Liver (tissue), 9 donors: ENCODE data around the gene LCN10. TPM values are rescaled to one million over a fixed set of nuclear protein-coding genes. Genes with fewer than 3 reads are reported as not detected.

Experiments
- DNase-seq: peaks from one replicate; pipeline ENCODE4 v3.0.0-alpha.2; 2017; ENCODE audit warnings: low spot score
- H3K27ac ChIP-seq, 2 donors: one replicate each; pipeline ENCODE4 v1.7.0; 2013; ENCODE audit warnings: inconsistent platforms in 2 of 2, low read length in 2 of 2, control low read depth in 1 of 2, low read depth in 1 of 2, mild to moderate bottlenecking in 1 of 2
- H3K27me3 ChIP-seq, 4 donors: one replicate each; pipeline versions ENCODE4 v1.6.1 to v1.7.0; 2013; ENCODE audit warnings: low read length in 3 of 4, inconsistent platforms in 1 of 4, mild to moderate bottlenecking in 1 of 4, moderate library complexity in 1 of 4; ENCODE audit not compliant: control insufficient read depth in 4 of 4, insufficient read depth in 4 of 4
- H3K36me3 ChIP-seq, 4 donors: one replicate each; pipeline versions ENCODE4 v1.6.1 to v1.7.0; 2013; ENCODE audit warnings: low read length in 3 of 4, mild to moderate bottlenecking in 3 of 4, low read depth in 1 of 4, moderate library complexity in 1 of 4; ENCODE audit not compliant: control insufficient read depth in 4 of 4, insufficient read depth in 3 of 4
- H3K4me1 ChIP-seq, 4 donors: one replicate each; pipeline versions ENCODE4 v1.6.1 to v1.7.0; 2013; ENCODE audit warnings: low read length in 3 of 4, mild to moderate bottlenecking in 3 of 4, moderate library complexity in 1 of 4; ENCODE audit not compliant: control insufficient read depth in 4 of 4, insufficient read depth in 4 of 4
- H3K4me3 ChIP-seq, 3 donors: one replicate each; pipeline versions ENCODE4 v1.6.1 to v1.7.0; 2013; ENCODE audit warnings: low read length in 3 of 3, control low read depth in 1 of 3, low read depth in 1 of 3, mild to moderate bottlenecking in 1 of 3
- H3K9ac ChIP-seq, 2 donors: one replicate each; pipeline ENCODE4 v1.7.0; 2013; ENCODE audit warnings: low read length in 2 of 2, mild to moderate bottlenecking in 2 of 2, moderate library complexity in 2 of 2, control low read depth in 1 of 2, low read depth in 1 of 2
- H3K9me3 ChIP-seq, 4 donors: one replicate each; pipeline versions ENCODE4 v1.6.1 to v1.7.0; 2013; ENCODE audit warnings: low read length in 3 of 4; ENCODE audit not compliant: control insufficient read depth in 4 of 4
- ATF3 ChIP-seq: IDR thresholded peaks from 2 replicates; pipeline ENCODE4 v1.6.1; 2016; ENCODE audit warnings: antibody characterized with exemption
- CTCF ChIP-seq: fragments of 150-350 bp; IDR thresholded peaks from 2 replicates; pipeline ENCODE4 v1.5.1; 2017; ENCODE audit warnings: improper control_type of control experiment, low read depth, low read length; ENCODE audit not compliant: missing input control
- FOXA2 ChIP-seq: IDR thresholded peaks from 2 replicates; pipeline ENCODE4 v1.6.1; 2016; ENCODE audit warnings: antibody characterized with exemption
- GABPA ChIP-seq, 2 donors: IDR thresholded peaks in 1 of 2; conservative IDR thresholded peaks in 1 of 2; 2 replicates each; pipeline ENCODE4 v1.6.1; 2016; ENCODE audit warnings: antibody characterized with exemption in 2 of 2, mild to moderate bottlenecking in 1 of 2, moderate library complexity in 1 of 2
- HNF4A ChIP-seq, 2 donors: conservative IDR thresholded peaks; 2 replicates each; pipeline ENCODE4 v1.6.1; 2016; ENCODE audit warnings: antibody characterized with exemption in 2 of 2, mild to moderate bottlenecking in 2 of 2
- JUND ChIP-seq, 2 donors: IDR thresholded peaks; 2 replicates each; pipeline ENCODE4 v1.6.1; 2016; ENCODE audit warnings: antibody characterized with exemption in 2 of 2
- NR2F2 ChIP-seq: IDR thresholded peaks from 2 replicates; pipeline ENCODE4 v1.6.1; 2016; ENCODE audit warnings: antibody characterized with exemption
- RAD21 ChIP-seq, 2 donors: IDR thresholded peaks; 2 replicates each; pipeline ENCODE4 v1.6.1; 2016; ENCODE audit warnings: antibody characterized with exemption in 2 of 2, mild to moderate bottlenecking in 2 of 2
- WGBS: extraction: QIAGEN DNeasy Blood & Tissue Kit; methylation state at CpG from one replicate; pipeline ENCODE4 v1.1.7; 2013; 5-methylcytosine and 5-hydroxymethylcytosine counted together
- polyA plus RNA-seq, 2 donors: library from polyadenylated mRNA; stranded (reverse) in 1 of 2; unstranded in 1 of 2; fragments of 200-250 nt in 1 of 2; fragments of >200 nt in 1 of 2; fragmentation: Nextera tagmentation in 1 of 2; extraction: Ambion mirVana in 1 of 2; gene quantifications; one replicate each; pipeline versions ENCODE4 v1.2.1 to v1.2.3, GENCODE V29; 2013 to 2015
- total RNA-seq, 2 donors: library from RNA; depleted of rRNA; stranded (reverse); fragments of >200 nt; gene quantifications; one replicate each; pipeline ENCODE4 v1.2.3, GENCODE V29; 2014
- TF ChIP-seq, protein P1 (sequence below): IDR thresholded peaks from 2 replicates; pipeline ENCODE4 v1.6.1; 2016; ENCODE audit warnings: antibody characterized with exemption
- TF ChIP-seq, protein P2 (sequence below): IDR thresholded peaks from 2 replicates; pipeline ENCODE4 v1.6.1; 2016; ENCODE audit warnings: antibody characterized with exemption
- TF ChIP-seq, protein P3 (sequence below): IDR thresholded peaks from 2 replicates; pipeline ENCODE4 v1.6.1; 2016; ENCODE audit warnings: antibody characterized with exemption, mild to moderate bottlenecking
- donor health status: healthy.
- donor health status: healthy.
- donor health status: healthy.
- donor health status: healthy.
- donor health status: healthy.

Gene LCN10
- total and polyA plus RNA-seq, 4 donors: 0.08 to 0.14 (median 0.11) TPM

DNA sequence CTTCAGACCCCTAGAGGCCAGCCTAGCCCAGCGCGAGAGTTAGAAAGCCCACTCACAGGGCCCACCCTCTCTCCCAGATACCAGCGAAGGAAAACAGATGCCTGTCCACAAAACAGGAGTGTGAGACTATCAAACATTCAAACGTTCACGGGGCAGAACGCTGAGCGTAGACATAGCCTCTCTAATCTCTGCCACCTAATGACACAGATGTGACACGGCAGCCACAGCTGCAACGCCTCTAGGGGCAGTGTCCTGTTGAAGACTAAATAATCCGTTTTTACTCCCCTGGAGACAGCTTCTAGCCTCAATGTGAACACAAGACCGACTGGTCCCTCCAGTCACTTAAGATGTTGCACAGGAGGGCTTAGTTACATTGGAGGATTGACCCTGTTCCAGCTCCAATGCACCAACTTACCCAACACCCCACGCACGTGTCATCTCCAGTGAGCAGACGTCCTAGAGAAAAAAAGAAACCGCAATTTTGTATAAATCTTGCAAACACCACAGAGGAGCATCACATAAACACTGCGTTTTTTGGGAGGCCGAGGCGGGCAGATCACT lies 16.0 kb downstream of the LCN10 start:
- DNase-seq: no peak
- Histone ChIP-seq H3K4me1 (peaks cover 0 to 54% (median 36%) of the 10 kb centered on the region in 4 donors), H3K27me3 (no peaks in the 10 kb centered on the region), H3K27ac (peak overlapping the region in 1 of 2 donors; percentile 85), H3K9ac (peak overlapping the region in 1 of 2 donors; percentile 53), H3K36me3 (peaks cover 15 to 33% (median 23%) of the 10 kb centered on the region in 4 donors), H3K9me3 (no peaks in the 10 kb centered on the region), H3K4me3 (peak overlapping the region; percentile 28 to 99 (median 70))
- 14% methylated on average over 18 of the region's 18 CpGs for WGBS
- peak; percentile 48 for TF ChIP-seq CTCF
- no peak for TF ChIP-seq JUND (IDR thresholded peaks at IDR 0.05)
- TF ChIP-seq HNF4A (conservative IDR thresholded peaks at IDR 0.05): peak in 1 of 2 donors; percentile 6
- TF ChIP-seq GABPA (IDR thresholded peaks at IDR 0.05 in 1 of 2, conservative IDR thresholded peaks at IDR 0.05 in 1 of 2): no peak
- peak; percentile 33 to 52 for TF ChIP-seq RAD21 (IDR thresholded peaks at IDR 0.05)
- TF ChIP-seq, protein P1, sequence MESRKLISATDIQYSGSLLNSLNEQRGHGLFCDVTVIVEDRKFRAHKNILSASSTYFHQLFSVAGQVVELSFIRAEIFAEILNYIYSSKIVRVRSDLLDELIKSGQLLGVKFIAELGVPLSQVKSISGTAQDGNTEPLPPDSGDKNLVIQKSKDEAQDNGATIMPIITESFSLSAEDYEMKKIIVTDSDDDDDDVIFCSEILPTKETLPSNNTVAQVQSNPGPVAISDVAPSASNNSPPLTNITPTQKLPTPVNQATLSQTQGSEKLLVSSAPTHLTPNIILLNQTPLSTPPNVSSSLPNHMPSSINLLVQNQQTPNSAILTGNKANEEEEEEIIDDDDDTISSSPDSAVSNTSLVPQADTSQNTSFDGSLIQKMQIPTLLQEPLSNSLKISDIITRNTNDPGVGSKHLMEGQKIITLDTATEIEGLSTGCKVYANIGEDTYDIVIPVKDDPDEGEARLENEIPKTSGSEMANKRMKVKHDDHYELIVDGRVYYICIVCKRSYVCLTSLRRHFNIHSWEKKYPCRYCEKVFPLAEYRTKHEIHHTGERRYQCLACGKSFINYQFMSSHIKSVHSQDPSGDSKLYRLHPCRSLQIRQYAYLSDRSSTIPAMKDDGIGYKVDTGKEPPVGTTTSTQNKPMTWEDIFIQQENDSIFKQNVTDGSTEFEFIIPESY: no peak

- no peak for TF ChIP-seq GABPA (IDR thresholded peaks at IDR 0.05 in 1 of 2, conservative IDR thresholded peaks at IDR 0.05 in 1 of 2)
- TF ChIP-seq ATF3: no peak
- no peak for TF ChIP-seq FOXA2
- TF ChIP-seq RAD21 (IDR thresholded peaks at IDR 0.05): no peak
- H3K9ac ChIP-seq: peak overlapping the region in 1 of 2 donors; percentile 3
- DNase-seq: no peak
- H3K27ac ChIP-seq: peak overlapping the region in 1 of 2 donors; percentile 11
- 40% methylated on average over 16 of the region's 16 CpGs for WGBS
- no peaks in the 10 kb centered on the region for H3K27me3 ChIP-seq
- H3K4me1 ChIP-seq: peaks cover 0 to 54% (median 36%) of the 10 kb centered on the region in 4 donors
- no peaks in the 10 kb centered on the region for H3K9me3 ChIP-seq
- H3K4me3 ChIP-seq: peak overlapping the region in 1 of 3 donors; percentile 70
- H3K36me3 ChIP-seq: peaks cover 15 to 33% (median 23%) of the 10 kb centered on the region in 4 donors
Measured at GRCh38 chr9:136726118-136726517, 16.6 kb downstream of the LCN10 start.

DNA sequence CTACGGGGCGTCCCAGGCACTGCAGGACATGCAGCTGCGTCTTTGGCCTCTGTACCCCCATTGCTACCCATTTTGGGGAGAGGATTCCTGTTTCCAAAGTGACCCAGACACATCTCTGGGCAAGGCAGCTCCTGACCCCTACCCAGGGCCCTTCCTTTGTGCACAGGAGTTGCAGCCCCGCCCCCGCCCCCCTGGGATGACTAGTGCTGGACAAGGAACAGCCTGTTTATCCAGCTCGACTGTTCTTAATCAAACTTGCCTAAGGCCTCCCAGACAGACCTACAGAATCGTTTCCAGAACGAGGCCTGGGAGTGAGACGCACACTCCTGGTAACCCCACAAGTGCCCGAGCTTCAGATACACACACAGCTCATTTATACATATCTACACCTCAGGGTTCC lies 17.1 kb downstream of the LCN10 start:
- H3K4me3 ChIP-seq: no peak overlapping the region
- peaks cover 0 to 54% (median 36%) of the 10 kb centered on the region in 4 donors for H3K4me1 ChIP-seq
- H3K27me3 ChIP-seq: no peaks in the 10 kb centered on the region
- WGBS: 81% methylated on average over 10 of the region's 10 CpGs
- peaks cover 15 to 33% (median 23%) of the 10 kb centered on the region in 4 donors for H3K36me3 ChIP-seq
- TF ChIP-seq GABPA (IDR thresholded peaks at IDR 0.05 in 1 of 2, conservative IDR thresholded peaks at IDR 0.05 in 1 of 2): no peak
- no peak for TF ChIP-seq NR2F2
- no peak for TF ChIP-seq HNF4A (conservative IDR thresholded peaks at IDR 0.05)
- TF ChIP-seq, protein P2, sequence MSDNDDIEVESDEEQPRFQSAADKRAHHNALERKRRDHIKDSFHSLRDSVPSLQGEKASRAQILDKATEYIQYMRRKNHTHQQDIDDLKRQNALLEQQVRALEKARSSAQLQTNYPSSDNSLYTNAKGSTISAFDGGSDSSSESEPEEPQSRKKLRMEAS: no peak
- TF ChIP-seq, protein P1: no peak
- no peak for TF ChIP-seq CTCF
- TF ChIP-seq, protein P3, sequence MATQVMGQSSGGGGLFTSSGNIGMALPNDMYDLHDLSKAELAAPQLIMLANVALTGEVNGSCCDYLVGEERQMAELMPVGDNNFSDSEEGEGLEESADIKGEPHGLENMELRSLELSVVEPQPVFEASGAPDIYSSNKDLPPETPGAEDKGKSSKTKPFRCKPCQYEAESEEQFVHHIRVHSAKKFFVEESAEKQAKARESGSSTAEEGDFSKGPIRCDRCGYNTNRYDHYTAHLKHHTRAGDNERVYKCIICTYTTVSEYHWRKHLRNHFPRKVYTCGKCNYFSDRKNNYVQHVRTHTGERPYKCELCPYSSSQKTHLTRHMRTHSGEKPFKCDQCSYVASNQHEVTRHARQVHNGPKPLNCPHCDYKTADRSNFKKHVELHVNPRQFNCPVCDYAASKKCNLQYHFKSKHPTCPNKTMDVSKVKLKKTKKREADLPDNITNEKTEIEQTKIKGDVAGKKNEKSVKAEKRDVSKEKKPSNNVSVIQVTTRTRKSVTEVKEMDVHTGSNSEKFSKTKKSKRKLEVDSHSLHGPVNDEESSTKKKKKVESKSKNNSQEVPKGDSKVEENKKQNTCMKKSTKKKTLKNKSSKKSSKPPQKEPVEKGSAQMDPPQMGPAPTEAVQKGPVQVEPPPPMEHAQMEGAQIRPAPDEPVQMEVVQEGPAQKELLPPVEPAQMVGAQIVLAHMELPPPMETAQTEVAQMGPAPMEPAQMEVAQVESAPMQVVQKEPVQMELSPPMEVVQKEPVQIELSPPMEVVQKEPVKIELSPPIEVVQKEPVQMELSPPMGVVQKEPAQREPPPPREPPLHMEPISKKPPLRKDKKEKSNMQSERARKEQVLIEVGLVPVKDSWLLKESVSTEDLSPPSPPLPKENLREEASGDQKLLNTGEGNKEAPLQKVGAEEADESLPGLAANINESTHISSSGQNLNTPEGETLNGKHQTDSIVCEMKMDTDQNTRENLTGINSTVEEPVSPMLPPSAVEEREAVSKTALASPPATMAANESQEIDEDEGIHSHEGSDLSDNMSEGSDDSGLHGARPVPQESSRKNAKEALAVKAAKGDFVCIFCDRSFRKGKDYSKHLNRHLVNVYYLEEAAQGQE: no peak
- H3K9ac ChIP-seq: peak overlapping the region in 1 of 2 donors; percentile 3
- DNase-seq: no peak
- H3K27ac ChIP-seq: no peak overlapping the region
- no peaks in the 10 kb centered on the region for H3K9me3 ChIP-seq
